K562 (cell line): ENCODE data around the gene GDPD2. TPM values are rescaled to one million over a fixed set of nuclear protein-coding genes. Genes with fewer than 3 reads are reported as not detected.

Experiments
- ARHGAP35 ChIP-seq: fragments of 450-650 bp; IDR thresholded peaks from 2 replicates; pipeline ENCODE4 v1.6.1; 2018; ENCODE audit not compliant: partially characterized antibody
- BCL6 ChIP-seq: fragments of 250-450 bp; sonication (Bioruptor Pico); IDR thresholded peaks from 2 replicates; pipeline ENCODE4 v1.4.0; 2020
- EGR1 ChIP-seq: fragments of 450-650 bp; conservative IDR thresholded peaks from 2 replicates; pipeline ENCODE4 v1.6.1; 2017; ENCODE audit warnings: mild to moderate bottlenecking
- EWSR1 ChIP-seq: fragments of 450-650 bp; IDR thresholded peaks from 2 replicates; pipeline ENCODE4 v1.6.1; 2018; ENCODE audit warnings: borderline replicate concordance, mild to moderate bottlenecking, low read depth, moderate library complexity; ENCODE audit not compliant: partially characterized antibody
- HNRNPK ChIP-seq: fragments of 200-400 bp; formaldehyde crosslinking; IDR thresholded peaks from one replicate; pipeline ENCODE4 v1.6.1; 2018; ENCODE audit warnings: mild to moderate bottlenecking, low read depth, low read length; ENCODE audit not compliant: poor library complexity, severe bottlenecking
- IFI16 ChIP-seq: fragments of 250-450 bp; sonication (Bioruptor Pico); IDR thresholded peaks from 2 replicates; pipeline ENCODE4 v2.1.2; 2022; ENCODE audit warnings: mild to moderate bottlenecking, inconsistent platforms
- POLR3G ChIP-seq: IDR thresholded peaks from 2 replicates; pipeline ENCODE4 v1.6.1; 2011; ENCODE audit not compliant: insufficient read length, insufficient replicate concordance; ENCODE audit errors: extremely low read depth
- PPARD ChIP-seq: fragments of 250-450 bp; sonication (Bioruptor Pico); IDR thresholded peaks from 2 replicates; pipeline ENCODE4 v1.8.0; 2022; ENCODE audit warnings: inconsistent platforms, mild to moderate bottlenecking, moderate library complexity
- PRMT5 ChIP-seq: sonication (generic); formaldehyde crosslinking; IDR thresholded peaks from 2 replicates; pipeline ENCODE4 v1.5.0; 2020; ENCODE audit warnings: missing genetic modification reagents
- PURB ChIP-seq: sonication (generic); formaldehyde crosslinking; IDR thresholded peaks from 2 replicates; pipeline ENCODE4 v1.9.0; 2021; ENCODE audit warnings: low read depth, mild to moderate bottlenecking, missing genetic modification reagents
- SETDB1 ChIP-seq: IDR thresholded peaks from one replicate; pipeline ENCODE4 v1.6.1; 2012; ENCODE audit warnings: low read length, control low read depth, inconsistent platforms
- SMARCA4 ChIP-seq: fragments of 450-650 bp; IDR thresholded peaks from 2 replicates; pipeline ENCODE4 v1.6.1; 2016
- SP1 ChIP-seq: sonication (generic); formaldehyde crosslinking; IDR thresholded peaks from 2 replicates; pipeline ENCODE4 v1.8.1; 2022; ENCODE audit warnings: mild to moderate bottlenecking, missing genetic modification reagents
- TEAD2 ChIP-seq: fragments of 450-650 bp; IDR thresholded peaks from 2 replicates; pipeline ENCODE4 v1.6.1; 2016; ENCODE audit warnings: missing genetic modification characterization, control low read depth, missing compliant biosample characterization
- TEAD4 ChIP-seq, 2 experiments: sonication (generic) in 1 of 2; formaldehyde crosslinking in 1 of 2; IDR thresholded peaks; 2 replicates each; pipeline versions ENCODE4 v1.6.1 to v1.8.0; 2012 to 2022; ENCODE audit warnings: borderline replicate concordance in 1 of 2, inconsistent platforms in 1 of 2, low read length in 1 of 2, mild to moderate bottlenecking in 1 of 2, missing genetic modification reagents in 1 of 2
- TFAM ChIP-seq: fragments of 250-450 bp; sonication (Bioruptor Pico); conservative IDR thresholded peaks from 2 replicates; pipeline ENCODE4 v1.5.0; 2021; ENCODE audit warnings: mild to moderate bottlenecking, moderate library complexity
- XRCC3 ChIP-seq: fragments of 450-650 bp; IDR thresholded peaks from 2 replicates; pipeline ENCODE4 v1.6.1; 2017; ENCODE audit warnings: mild to moderate bottlenecking, moderate library complexity
- YY1 ChIP-seq, 3 experiments: IDR thresholded peaks; 2 replicates each; pipeline ENCODE4 v1.6.1; 2011; ENCODE audit warnings: low read length in 2 of 3, mild to moderate bottlenecking in 2 of 3, moderate library complexity in 2 of 3, borderline replicate concordance in 1 of 3, control low read depth in 1 of 3, low read depth in 1 of 3; ENCODE audit not compliant: insufficient read depth in 3 of 3, insufficient replicate concordance in 2 of 3, control insufficient read depth in 1 of 3, insufficient read length in 1 of 3; ENCODE audit errors: extremely low read depth in 1 of 3
- ZBTB8A ChIP-seq: fragments of 450-650 bp; IDR thresholded peaks from 2 replicates; pipeline ENCODE4 v1.6.1; 2018; ENCODE audit warnings: mild to moderate bottlenecking, moderate library complexity; ENCODE audit not compliant: partially characterized antibody
- ZNF253 ChIP-seq: fragments of 250-450 bp; sonication (Bioruptor Pico); conservative IDR thresholded peaks from 2 replicates; pipeline ENCODE4 v1.6.1; 2021; ENCODE audit warnings: mild to moderate bottlenecking
- ZNF354B ChIP-seq: fragments of 250-450 bp; sonication (Bioruptor Pico); IDR thresholded peaks from 2 replicates; pipeline ENCODE4 v1.4.0; 2020
- ZNF778 ChIP-seq: fragments of 450-650 bp; formaldehyde crosslinking; IDR thresholded peaks from 2 replicates; pipeline ENCODE4 v1.4.0; 2020; ENCODE audit warnings: mild to moderate bottlenecking, moderate library complexity
- polyA plus RNA-seq, 8 experiments: library from polyadenylated mRNA; depleted of rRNA in 4 of 8; stranded (reverse) in 5 of 8; unstranded in 3 of 8; fragments of >200 nt; fragmentation: Nextera tagmentation in 2 of 8; fragmentation: Illumina TruSeq in 1 of 8; extraction: Ambion mirVana in 2 of 8; extraction: Trizol in 1 of 8; gene quantifications; 2 replicates each; pipeline versions ENCODE4 v1.2.1 to v1.2.3, GENCODE V29; 2011 to 2014; ENCODE audit warnings: inconsistent platforms in 1 of 8, missing spikeins in 1 of 8
- total RNA-seq, 7 experiments: library from RNA; depleted of rRNA in 6 of 7; stranded (reverse); fragments of >200 nt in 6 of 7; fragmentation: Illumina TruSeq in 2 of 7; extraction: Trizol in 2 of 7; gene quantifications; 2 replicates each; pipeline versions ENCODE4 v1.2.1 to v1.2.3, GENCODE V29; 2011 to 2021; ENCODE audit warnings: low replicate concordance in 1 of 7
- TF ChIP-seq, protein P1 (sequence below): fragments of 450-650 bp; IDR thresholded peaks from 2 replicates; pipeline ENCODE4 v1.7.0; 2016; ENCODE audit warnings: borderline replicate concordance
- TF ChIP-seq, protein P2 (sequence below): sonication (generic); formaldehyde crosslinking; IDR thresholded peaks from 2 replicates; pipeline ENCODE4 v1.8.0; 2022; ENCODE audit warnings: missing genetic modification reagents, mild to moderate bottlenecking, moderate library complexity, borderline replicate concordance
- TF ChIP-seq, protein P3 (sequence below): fragments of 250-450 bp; sonication (Bioruptor Pico); IDR thresholded peaks from 2 replicates; pipeline ENCODE4 v1.8.0; 2022; ENCODE audit warnings: moderate library complexity, mild to moderate bottlenecking, inconsistent platforms
- TF ChIP-seq, protein P4 (sequence below): fragments of 450-650 bp; conservative IDR thresholded peaks from 2 replicates; pipeline ENCODE4 v1.6.1; 2016; ENCODE audit warnings: missing genetic modification characterization, low read depth, mild to moderate bottlenecking, missing compliant biosample characterization, moderate library complexity

GDPD2 gene
- total and polyA plus RNA-seq, 9 of the 15 experiments (the other 6 are each of a cell fraction or from before 2014, with no cell fraction given) = not detected

DNA sequence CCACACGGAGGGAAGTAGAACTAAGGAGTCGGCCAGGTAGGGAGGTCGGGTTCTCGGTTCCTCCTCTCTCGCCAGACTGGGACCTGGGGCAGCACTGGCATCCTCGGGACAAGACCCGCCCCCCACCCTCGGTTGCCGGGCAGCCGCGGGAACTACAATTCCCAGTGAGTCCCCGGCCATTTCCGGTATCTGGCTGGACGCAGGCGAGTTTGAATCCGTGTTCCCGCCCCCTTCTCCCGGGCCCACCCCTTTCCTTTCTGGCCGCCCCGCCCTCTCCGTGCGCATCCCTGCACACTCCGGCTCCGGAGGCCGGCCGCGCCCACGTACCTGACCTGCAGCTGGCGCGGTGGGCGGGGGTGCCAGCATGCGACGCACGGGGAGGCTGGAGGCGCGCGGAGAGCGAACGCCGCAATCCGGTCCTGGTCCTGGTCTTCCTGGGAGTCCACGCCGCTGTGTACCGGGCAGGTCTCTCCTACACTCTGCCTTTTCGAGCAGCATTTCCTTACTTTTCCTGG lies 11.3 kb downstream of the GDPD2 start (continued):
- TF ChIP-seq ZNF253 (CRISPR knock-in tag) (no peak), IFI16 (no peak), SMARCA4 (no peak), ARHGAP35 (no peak), TFAM (CRISPR knock-in tag) (no peak), PPARD (CRISPR knock-in tag) (no peak), XRCC3 (no peak), PRMT5 (no peak), PURB (no peak), YY1 (IDR thresholded peaks at IDR 0.05; ENCODE audit: borderline replicate concordance in 1 of 3, control insufficient read depth in 1 of 3, extremely low read depth in 1 of 3, insufficient read depth in 3 of 3, insufficient read length in 1 of 3, insufficient replicate concordance in 2 of 3, low read depth in 1 of 3, low read length in 2 of 3) (peak in 1 of 3 experiments; percentile 45), HNRNPK (no peak), ZNF778 (no peak), BCL6 (CRISPR knock-in tag) (no peak), EGR1 (peak; percentile 66), ZBTB8A (no peak), TEAD2 (tag) (no peak), SETDB1 (no peak), ZNF354B (CRISPR knock-in tag) (no peak), SP1 (CRISPR knock-in tag) (no peak), EWSR1 (no peak), POLR3G (no peak), TEAD4 (IDR thresholded peaks at IDR 0.05; ENCODE audit: low read length) (no peak), TEAD4 (CRISPR knock-in tag; IDR thresholded peaks at IDR 0.05; ENCODE audit: borderline replicate concordance) (no peak)
- TF ChIP-seq, protein P1, sequence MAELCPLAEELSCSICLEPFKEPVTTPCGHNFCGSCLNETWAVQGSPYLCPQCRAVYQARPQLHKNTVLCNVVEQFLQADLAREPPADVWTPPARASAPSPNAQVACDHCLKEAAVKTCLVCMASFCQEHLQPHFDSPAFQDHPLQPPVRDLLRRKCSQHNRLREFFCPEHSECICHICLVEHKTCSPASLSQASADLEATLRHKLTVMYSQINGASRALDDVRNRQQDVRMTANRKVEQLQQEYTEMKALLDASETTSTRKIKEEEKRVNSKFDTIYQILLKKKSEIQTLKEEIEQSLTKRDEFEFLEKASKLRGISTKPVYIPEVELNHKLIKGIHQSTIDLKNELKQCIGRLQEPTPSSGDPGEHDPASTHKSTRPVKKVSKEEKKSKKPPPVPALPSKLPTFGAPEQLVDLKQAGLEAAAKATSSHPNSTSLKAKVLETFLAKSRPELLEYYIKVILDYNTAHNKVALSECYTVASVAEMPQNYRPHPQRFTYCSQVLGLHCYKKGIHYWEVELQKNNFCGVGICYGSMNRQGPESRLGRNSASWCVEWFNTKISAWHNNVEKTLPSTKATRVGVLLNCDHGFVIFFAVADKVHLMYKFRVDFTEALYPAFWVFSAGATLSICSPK = no peak
- TF ChIP-seq, protein P2, sequence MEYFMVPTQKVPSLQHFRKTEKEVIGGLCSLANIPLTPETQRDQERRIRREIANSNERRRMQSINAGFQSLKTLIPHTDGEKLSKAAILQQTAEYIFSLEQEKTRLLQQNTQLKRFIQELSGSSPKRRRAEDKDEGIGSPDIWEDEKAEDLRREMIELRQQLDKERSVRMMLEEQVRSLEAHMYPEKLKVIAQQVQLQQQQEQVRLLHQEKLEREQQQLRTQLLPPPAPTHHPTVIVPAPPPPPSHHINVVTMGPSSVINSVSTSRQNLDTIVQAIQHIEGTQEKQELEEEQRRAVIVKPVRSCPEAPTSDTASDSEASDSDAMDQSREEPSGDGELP (CRISPR knock-in tag) = 0 out of 2 replicates have a peak, but pooled peaks have one; percentile 3
- TF ChIP-seq, protein P3, sequence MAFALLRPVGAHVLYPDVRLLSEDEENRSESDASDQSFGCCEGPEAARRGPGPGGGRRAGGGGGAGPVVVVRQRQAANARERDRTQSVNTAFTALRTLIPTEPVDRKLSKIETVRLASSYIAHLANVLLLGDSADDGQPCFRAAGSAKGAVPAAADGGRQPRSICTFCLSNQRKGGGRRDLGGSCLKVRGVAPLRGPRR (CRISPR knock-in tag) = no peak
- TF ChIP-seq, protein P4, sequence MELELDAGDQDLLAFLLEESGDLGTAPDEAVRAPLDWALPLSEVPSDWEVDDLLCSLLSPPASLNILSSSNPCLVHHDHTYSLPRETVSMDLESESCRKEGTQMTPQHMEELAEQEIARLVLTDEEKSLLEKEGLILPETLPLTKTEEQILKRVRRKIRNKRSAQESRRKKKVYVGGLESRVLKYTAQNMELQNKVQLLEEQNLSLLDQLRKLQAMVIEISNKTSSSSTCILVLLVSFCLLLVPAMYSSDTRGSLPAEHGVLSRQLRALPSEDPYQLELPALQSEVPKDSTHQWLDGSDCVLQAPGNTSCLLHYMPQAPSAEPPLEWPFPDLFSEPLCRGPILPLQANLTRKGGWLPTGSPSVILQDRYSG = no peak
